PC-9 (cell line): ENCODE data around the gene MIEN1. TPM values are rescaled to one million over a fixed set of nuclear protein-coding genes. Genes with fewer than 3 reads are reported as not detected.

ENCODE experiments used
- BruUV-seq: library from RNA; stranded (reverse); fragments of 400-500 nt; replicated peaks from 2 replicates; lab custom pipeline; 2021; lab: Mats Ljungman, UMichigan
- CTCF ChIA-PET: fragments of 300-600 bp; sonication (Branson Sonifier 250); formaldehyde crosslinking; loops from one replicate; lab custom pipeline; 2022; ENCODE audit warnings: antibody characterized with exemption; lab: Charles Lee
- POLR2A ChIA-PET: fragments of 300-600 bp; sonication (Branson Sonifier 250); formaldehyde crosslinking; loops from one replicate; lab custom pipeline; 2022; ENCODE audit warnings: antibody characterized with exemption; ENCODE audit not compliant: unreplicated experiment; lab: Charles Lee
- DNase-seq, 2 experiments: peaks; one replicate each; pipeline versions ENCODE4 v3.0.0 to v3.0.0-alpha.2; 2015 to 2022; ENCODE audit warnings: mixed read lengths in 1 of 2
- H2AFZ ChIP-seq: fragments of 200-600 bp; sonication (generic); 2 replicates; pipeline ENCODE4 v1.8.1; 2017; ENCODE audit warnings: antibody characterized with exemption
- H3F3A ChIP-seq: fragments of 200-600 bp; sonication (generic); 2 replicates; pipeline ENCODE4 v1.8.1; 2017; ENCODE audit warnings: antibody characterized with exemption, mild to moderate bottlenecking, low read depth; ENCODE audit not compliant: insufficient read depth
- H3K27ac ChIP-seq: fragments of 200-600 bp; sonication (generic); 2 replicates; pipeline ENCODE4 v1.6.1; 2016; ENCODE audit warnings: mixed run types
- H3K27me3 ChIP-seq: fragments of 200-600 bp; sonication (generic); 2 replicates; pipeline ENCODE4 v1.6.1; 2016; ENCODE audit warnings: low read depth, mixed run types; ENCODE audit not compliant: insufficient read depth
- H3K36me3 ChIP-seq: fragments of 200-600 bp; sonication (generic); 2 replicates; pipeline ENCODE4 v1.6.1; 2016; ENCODE audit warnings: low read depth, mixed run types
- H3K4me1 ChIP-seq: fragments of 200-600 bp; sonication (generic); replicated peaks from 2 replicates; pipeline ENCODE4 v1.6.1; 2016; ENCODE audit warnings: mixed run types; ENCODE audit not compliant: insufficient read depth
- H3K4me2 ChIP-seq: fragments of 200-600 bp; sonication (generic); 2 replicates; pipeline ENCODE4 v1.6.1; 2017; ENCODE audit warnings: mixed run types
- H3K4me3 ChIP-seq: fragments of 200-600 bp; sonication (generic); 2 replicates; pipeline ENCODE4 v1.6.1; 2016; ENCODE audit warnings: mixed run types
- H3K79me2 ChIP-seq: fragments of 200-600 bp; sonication (generic); 2 replicates; pipeline ENCODE4 v1.6.1; 2017; ENCODE audit warnings: low read depth, mixed run types
- H3K9me2 ChIP-seq: fragments of 200-600 bp; sonication (generic); 2 replicates; pipeline ENCODE4 v1.8.1; 2017; ENCODE audit warnings: mild to moderate bottlenecking; ENCODE audit not compliant: insufficient read depth
- H3K9me3 ChIP-seq: fragments of 200-600 bp; sonication (generic); 2 replicates; pipeline ENCODE4 v1.8.1; 2016; ENCODE audit warnings: low read depth; ENCODE audit not compliant: insufficient read depth
- H4K20me1 ChIP-seq: fragments of 200-600 bp; sonication (generic); 2 replicates; pipeline ENCODE4 v1.8.1; 2017; ENCODE audit not compliant: insufficient read depth
- EZH2 ChIP-seq: fragments of 200-600 bp; sonication (generic); IDR thresholded peaks from 2 replicates; pipeline ENCODE4 v1.8.0; 2017; ENCODE audit warnings: antibody characterized with exemption, low read depth
- intact Hi-C: fragments of 100-400 bp; cut with micrococcal nuclease; formaldehyde crosslinking; loops from one replicate; pipeline ENCODE4 v1.10.0; 2022; ENCODE audit not compliant: unreplicated experiment
- total RNA-seq: library from RNA; stranded (reverse); gene quantifications from 2 replicates; pipeline ENCODE4 v1.2.3, GENCODE V29; 2021
- TF ChIP-seq, protein P1 (sequence below): fragments of 200-600 bp; sonication (generic); conservative IDR thresholded peaks from 2 replicates; pipeline ENCODE4 v1.6.1; 2017; ENCODE audit warnings: mixed run types, antibody characterized with exemption, mild to moderate bottlenecking, moderate library complexity

MIEN1 gene
- total RNA-seq, 1 experiment from 2014 or later = 49.2 TPM

DNA sequence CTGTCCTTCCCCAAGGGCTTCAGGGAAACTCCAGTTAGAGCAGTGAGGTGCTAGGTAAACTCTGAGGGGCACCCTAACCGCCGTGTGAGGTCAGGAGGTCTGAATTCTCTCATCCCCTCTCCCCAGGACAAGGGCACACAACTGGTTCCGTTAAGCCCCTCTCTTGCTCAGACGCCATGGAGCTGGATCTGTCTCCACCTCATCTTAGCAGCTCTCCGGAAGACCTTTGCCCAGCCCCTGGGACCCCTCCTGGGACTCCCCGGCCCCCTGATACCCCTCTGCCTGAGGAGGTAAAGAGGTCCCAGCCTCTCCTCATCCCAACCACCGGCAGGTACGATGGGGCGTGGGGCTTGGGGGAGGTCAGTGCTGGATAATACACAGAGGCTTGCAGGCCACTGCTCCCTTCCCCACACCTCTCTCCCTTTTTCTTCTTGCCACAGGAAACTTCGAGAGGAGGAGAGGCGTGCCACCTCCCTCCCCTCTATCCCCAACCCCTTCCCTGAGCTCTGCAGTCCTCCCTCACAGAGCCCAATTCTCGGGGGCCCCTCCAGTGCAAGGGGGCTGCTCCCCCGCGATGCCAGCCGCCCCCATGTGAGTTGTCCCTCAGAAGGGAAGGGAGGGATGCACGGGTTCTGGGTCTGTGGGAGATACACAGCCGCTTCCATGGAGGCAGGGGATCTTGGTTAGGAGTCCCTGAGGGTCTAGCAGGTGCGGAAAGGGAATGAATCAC, 12.0 kb upstream of the MIEN1 start:
- Histone ChIP-seq H3K36me3 (peaks cover 15% of the 10 kb centered on the region; the same call in 1 of the 2 replicates), H3K9me3 (no peaks in the 10 kb centered on the region), H4K20me1 (no peaks in the 10 kb centered on the region), H3K27me3 (no peaks in the 10 kb centered on the region), H2AFZ (no peak overlapping the region), H3K4me3 (no peak overlapping the region), H3K79me2 (peaks cover 23% of the 10 kb centered on the region), H3K27ac (no peak overlapping the region), H3F3A (peaks cover 29% of the 10 kb centered on the region), H3K4me2 (no peak overlapping the region), H3K4me1 (peaks cover 13% of the 10 kb centered on the region), H3K9me2 (no peaks in the 10 kb centered on the region)
- intact Hi-C loops = no loop called here
- ChIA-PET POLR2A (no interaction called here), CTCF (no interaction called here)
- no peak for TF ChIP-seq EZH2
- TF ChIP-seq, protein P1, sequence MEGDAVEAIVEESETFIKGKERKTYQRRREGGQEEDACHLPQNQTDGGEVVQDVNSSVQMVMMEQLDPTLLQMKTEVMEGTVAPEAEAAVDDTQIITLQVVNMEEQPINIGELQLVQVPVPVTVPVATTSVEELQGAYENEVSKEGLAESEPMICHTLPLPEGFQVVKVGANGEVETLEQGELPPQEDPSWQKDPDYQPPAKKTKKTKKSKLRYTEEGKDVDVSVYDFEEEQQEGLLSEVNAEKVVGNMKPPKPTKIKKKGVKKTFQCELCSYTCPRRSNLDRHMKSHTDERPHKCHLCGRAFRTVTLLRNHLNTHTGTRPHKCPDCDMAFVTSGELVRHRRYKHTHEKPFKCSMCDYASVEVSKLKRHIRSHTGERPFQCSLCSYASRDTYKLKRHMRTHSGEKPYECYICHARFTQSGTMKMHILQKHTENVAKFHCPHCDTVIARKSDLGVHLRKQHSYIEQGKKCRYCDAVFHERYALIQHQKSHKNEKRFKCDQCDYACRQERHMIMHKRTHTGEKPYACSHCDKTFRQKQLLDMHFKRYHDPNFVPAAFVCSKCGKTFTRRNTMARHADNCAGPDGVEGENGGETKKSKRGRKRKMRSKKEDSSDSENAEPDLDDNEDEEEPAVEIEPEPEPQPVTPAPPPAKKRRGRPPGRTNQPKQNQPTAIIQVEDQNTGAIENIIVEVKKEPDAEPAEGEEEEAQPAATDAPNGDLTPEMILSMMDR = no peak
- DNase-seq = no peak
- no TSS peak for BruUV-seq

- Histone ChIP-seq H3K4me2 (peak overlapping the region; percentile 97), H4K20me1 (no peaks in the 10 kb centered on the region), H3F3A (peaks cover 37% of the 10 kb centered on the region), H3K27ac (peak overlapping the region; percentile 93), H3K27me3 (no peaks in the 10 kb centered on the region), H3K9me3 (no peaks in the 10 kb centered on the region), H3K4me1 (peaks cover 31% of the 10 kb centered on the region), H3K79me2 (peaks cover 26% of the 10 kb centered on the region), H3K4me3 (peak overlapping the region; percentile 83), H2AFZ (no peak overlapping the region), H3K36me3 (peaks cover 11% of the 10 kb centered on the region; the same call in 1 of the 2 replicates), H3K9me2 (no peaks in the 10 kb centered on the region)
- CTCF ChIA-PET = no interaction called here
- POLR2A ChIA-PET = interaction anchor here (0.6 kb wide), 1 partner anchor 8 kb away, joined by 4 read pairs; no protein-coding TSS in a partner anchor
- TF ChIP-seq, protein P1 = no peak
- no peak for TF ChIP-seq EZH2
- no TSS peak for BruUV-seq
- intact Hi-C loops = loop anchor here (1.0 kb wide), 2 partner anchors 10 kb away; partner anchors contain the start of gene MIEN1
- DNase-seq = peak; percentile 86 to 90
Observed at GRCh38 chr17:39740357-39741111, 10.2 kb upstream of the MIEN1 start.

GRCh38 chr17:39739885-39740356, 9.6 kb upstream of the MIEN1 start:
- DNase-seq = peak; percentile 37 to 66
- H3K4me1 ChIP-seq = peaks cover 37% of the 10 kb centered on the region
- TF ChIP-seq EZH2 = no peak
- TF ChIP-seq, protein P1 = no peak
- H3K4me2 ChIP-seq = peak overlapping the region; percentile 97
- intact Hi-C loops = loop anchor here (1.0 to 5.0 kb wide), 5 partner anchors 10 to 282 kb away; partner anchors contain the start of gene MIEN1
- peak overlapping the region; percentile 93 for H3K27ac ChIP-seq
- peak overlapping the region; percentile 83 for H3K4me3 ChIP-seq
- peaks cover 11% of the 10 kb centered on the region; the same call in 1 of the 2 replicates for H3K36me3 ChIP-seq
- H3K79me2 ChIP-seq = peaks cover 26% of the 10 kb centered on the region
- BruUV-seq = TSS peak; percentile 53
- H3K27me3 ChIP-seq = no peaks in the 10 kb centered on the region
- POLR2A ChIA-PET = interaction anchor here (0.6 kb wide), 1 partner anchor 9 kb away, joined by 4 read pairs; no protein-coding TSS in a partner anchor
- no peak overlapping the region; the same call in 1 of the 2 replicates for H2AFZ ChIP-seq
- peaks cover 40% of the 10 kb centered on the region for H3F3A ChIP-seq
- CTCF ChIA-PET = interaction anchor here (0.6 to 1.4 kb wide), 2 partner anchors 10 to 215 kb away, joined by 3 to 16 read pairs; partner anchors contain the start of gene MIEN1
- no peaks in the 10 kb centered on the region for H4K20me1 ChIP-seq
- H3K9me3 ChIP-seq = no peaks in the 10 kb centered on the region
- no peaks in the 10 kb centered on the region for H3K9me2 ChIP-seq
